T-helper 2 cell treated with Interferon-gamma antibody and Interleukin-4, amounts not matched to agents 100 ng/mL and 5 ng/mL, for 36 hours (primary cell): Measurements from ENCODE around the gene GPC5. TPM values are rescaled to one million over a fixed set of nuclear protein-coding genes. Genes with fewer than 3 reads are reported as not detected.

Experiments used
- intact Hi-C: fragments of 100-400 bp; cut with micrococcal nuclease; formaldehyde crosslinking; loops from one replicate; pipeline ENCODE4 v1.15.1; 2023
- total RNA-seq: library from RNA; stranded (reverse); gene quantifications from 2 replicates; pipeline ENCODE4 v1.2.3, GENCODE V29; 2022

Gene GPC5
- total RNA-seq, 1 donor from 2014 or later = not detected

DNA sequence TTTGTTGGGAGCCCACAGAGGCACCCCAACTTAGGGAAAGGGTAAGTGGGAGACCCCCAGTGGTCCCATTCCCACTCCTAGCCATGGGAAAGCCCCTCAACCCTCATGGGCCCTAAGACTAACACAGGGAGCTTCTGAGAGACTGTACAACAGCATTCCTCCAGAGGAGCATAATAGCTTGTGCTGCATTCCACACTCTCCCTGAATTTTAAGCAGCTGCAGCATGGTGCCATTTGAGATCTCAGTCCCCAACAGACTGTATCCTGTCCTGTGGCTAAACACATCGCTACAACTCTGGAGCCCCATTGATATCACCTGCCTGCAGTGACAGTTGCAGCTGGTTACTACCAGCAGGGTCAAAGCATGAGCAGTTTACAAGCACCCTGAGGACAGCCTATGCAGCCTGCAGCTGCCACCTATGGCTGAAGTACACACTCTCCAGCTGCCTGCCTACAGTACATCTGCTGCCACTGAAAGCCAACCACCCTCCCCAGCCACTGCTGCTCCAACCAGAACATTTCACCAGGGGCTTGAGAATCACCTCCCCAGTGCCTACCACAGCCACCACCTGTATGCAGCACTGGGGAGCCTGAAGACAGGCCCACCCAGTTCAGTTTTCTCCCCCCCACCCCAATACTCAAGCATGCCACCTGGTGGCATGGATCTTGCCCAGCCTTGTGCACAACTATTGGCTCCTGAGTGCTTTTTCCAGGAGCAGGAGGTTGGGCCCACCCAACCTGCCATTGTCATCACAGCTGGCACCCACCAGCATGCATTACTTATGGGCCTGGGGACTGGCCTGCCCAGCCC, 557.3 kb downstream of the GPC5 start:
- intact Hi-C loops = no loop called here

DNA sequence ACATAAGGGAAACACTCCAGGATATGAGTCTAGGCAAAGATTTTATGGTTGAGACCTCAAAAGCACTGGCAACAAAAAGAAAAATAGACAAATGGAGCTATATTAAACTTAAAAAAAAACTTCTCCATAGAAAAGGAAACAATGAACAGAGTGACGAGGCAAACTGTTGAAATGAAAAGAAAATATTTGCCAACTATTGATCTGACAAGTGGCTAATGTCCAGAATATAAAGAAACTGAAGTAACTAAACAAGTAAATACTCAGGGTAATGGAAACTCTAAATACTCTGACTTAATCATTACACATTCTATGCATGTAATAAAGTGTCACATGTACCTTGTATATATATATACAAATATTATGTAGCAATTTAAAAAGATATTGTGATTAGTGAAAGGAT, 562.5 kb downstream of the GPC5 start:
- intact Hi-C loops = no loop called here

DNA sequence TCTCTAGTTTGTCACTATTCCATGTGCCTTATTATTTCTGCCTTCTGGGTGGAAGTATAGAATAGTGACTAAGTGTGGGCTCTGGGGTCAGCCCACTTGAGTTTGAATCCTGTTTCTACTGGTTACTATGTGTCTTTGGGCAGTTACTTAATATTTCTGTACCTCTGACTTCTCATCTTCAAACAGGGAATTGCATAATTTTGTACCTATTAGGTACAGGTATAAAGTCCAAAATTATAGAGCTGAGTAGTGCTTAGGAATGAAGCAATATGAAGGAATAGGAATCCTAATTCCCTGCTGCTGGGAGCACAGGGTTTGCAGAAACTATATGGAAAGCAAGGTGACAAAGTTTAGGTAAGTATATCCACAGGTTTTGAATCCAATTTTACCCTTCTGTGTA, 564.5 kb downstream of the GPC5 start:
- intact Hi-C loops = no loop called here

DNA sequence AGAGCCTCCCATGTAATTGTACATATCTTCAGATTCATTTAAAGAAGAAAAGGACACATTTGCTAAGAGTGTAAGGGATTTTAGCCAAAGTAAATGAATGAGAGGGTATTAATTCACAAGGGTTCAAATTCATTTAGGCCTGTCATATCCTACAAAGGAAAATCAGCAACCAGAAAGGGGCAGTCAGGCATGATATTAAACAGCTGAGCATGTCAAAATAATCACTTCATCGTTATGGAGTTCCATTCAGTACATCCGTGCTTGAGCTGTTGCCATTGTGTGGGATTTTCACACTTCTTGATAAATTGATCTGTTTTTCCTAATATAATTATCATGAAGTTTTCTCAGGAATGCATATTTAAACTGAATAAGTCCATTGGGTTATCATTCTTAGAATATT, 567.1 kb downstream of the GPC5 start:
- intact Hi-C loops = no loop called here

DNA sequence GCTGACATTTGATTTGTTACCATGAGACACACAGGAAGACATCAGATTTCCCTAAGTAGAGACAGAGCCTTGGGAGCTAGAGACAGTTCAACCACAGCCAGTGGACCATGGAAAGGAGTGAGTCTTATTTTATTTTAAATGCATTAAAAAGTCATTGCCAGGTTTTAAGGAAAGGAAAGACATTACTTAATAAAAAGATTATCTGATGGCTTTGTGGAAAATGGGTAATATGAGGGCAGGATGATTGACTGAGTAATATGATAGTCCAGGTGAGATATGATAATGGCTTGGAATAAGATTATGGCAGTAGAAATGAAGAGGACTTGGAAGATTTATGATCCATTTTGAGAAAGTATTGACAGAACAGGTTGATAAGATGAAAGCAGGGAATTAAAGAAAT, 580.1 kb downstream of the GPC5 start:
- intact Hi-C loops = no loop called here

DNA sequence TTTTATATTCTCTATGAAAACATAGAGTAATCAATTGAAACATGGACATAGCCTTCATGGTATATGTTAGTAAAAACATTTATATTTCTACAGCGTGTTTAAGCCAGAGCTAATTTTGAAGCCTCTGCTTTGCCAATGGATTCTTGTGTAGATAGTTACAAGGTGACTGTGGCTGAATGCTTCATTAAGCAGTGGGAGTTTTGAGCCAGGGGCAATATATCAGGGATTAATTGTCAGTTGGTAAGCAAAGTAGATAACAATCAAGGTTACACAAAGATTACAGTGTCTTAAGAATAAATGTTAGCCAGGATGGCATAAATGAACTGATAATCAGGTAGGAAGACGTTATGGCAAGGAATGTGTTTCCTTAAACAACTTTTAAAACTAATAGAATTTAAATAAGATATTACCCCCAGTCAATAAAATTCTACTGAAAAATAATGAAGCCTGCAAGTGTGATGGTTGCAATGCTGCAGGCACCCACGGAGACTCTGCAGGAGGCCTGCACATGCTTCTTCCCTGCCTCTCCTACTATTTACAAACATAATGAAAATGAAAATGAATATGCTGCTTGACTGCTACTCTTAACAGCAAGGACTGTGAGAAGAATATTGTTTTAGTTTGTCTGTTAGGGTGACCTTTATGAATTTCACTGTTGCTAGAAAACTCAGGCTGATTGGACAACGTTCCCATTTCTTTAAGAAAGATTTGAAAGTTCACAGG, 588.5 kb downstream of the GPC5 start:
- intact Hi-C loops = no loop called here

DNA sequence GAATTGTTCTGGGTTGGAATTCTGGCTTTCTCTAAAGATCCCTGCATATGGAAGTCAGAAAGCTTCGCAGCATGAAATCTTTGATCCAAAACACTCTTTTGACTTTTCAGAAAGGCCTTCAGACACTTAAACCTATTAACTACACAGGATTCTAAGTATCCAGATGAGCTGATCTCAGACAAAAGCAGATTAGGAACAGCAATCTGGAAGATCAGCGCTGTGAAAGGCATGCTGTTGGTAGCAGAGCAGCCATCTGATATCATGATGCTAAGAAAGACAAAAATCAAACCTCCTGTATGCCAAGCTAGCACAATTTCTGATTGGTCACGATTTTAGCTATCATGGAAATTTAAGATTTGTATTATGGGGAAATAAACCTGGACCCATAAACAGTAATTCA, 589.9 kb downstream of the GPC5 start:
- intact Hi-C loops = no loop called here

DNA sequence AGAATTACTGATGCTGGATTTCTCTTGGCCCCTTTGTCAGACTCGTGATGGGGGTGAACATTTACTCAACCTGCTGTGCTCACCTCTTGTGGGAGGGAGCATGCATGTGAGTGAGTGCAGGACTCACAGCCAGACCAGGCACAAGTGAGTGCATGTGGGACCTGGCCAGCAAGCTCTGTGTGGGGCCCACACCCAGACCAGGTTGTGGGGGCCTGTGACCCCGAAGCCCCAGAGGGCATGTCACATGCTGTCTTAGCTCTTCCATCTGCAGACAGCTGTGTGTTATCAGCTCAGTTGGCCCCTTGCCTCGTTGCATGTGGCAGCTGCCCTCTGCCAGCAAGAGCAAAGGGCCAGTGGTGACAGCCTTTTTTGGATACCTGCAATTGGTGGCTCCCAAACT, 614.4 kb downstream of the GPC5 start:
- intact Hi-C loops = no loop called here

DNA sequence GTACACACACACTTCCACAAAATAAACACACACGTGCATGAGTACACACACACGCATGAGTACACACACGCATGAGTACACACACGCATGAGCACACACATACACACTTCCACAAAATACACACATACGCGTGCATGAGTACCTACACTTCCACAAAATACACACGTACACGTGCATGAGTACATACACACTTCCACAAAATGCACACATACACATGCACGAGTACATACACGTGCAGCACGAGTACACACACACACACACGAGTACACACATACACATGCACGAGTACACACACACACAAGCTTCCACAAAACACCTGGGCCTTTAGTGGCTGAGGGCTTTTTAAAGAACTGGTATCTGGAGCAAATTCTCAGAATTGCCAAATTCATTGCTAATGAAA, 619.3 kb downstream of the GPC5 start:
- intact Hi-C loops = no loop called here

DNA sequence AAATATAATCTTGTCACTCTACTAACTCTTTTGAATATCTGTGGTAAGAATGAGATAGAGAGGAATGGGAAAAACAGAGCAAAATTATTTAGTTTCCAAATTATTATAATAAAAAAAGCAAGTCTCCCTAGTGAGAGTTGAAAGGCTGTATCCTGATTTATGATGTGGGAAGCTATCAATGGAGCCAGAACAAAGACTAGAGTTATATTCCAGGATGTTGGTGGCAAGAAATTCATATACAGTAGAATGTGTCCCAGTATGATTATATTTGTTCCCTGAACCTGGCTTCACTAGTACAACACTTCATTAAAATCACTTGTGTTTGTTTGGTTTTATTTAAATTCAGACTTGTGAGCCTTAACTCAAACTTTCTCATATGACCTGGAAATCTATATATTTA, 630.3 kb downstream of the GPC5 start:
- intact Hi-C loops = no loop called here

DNA sequence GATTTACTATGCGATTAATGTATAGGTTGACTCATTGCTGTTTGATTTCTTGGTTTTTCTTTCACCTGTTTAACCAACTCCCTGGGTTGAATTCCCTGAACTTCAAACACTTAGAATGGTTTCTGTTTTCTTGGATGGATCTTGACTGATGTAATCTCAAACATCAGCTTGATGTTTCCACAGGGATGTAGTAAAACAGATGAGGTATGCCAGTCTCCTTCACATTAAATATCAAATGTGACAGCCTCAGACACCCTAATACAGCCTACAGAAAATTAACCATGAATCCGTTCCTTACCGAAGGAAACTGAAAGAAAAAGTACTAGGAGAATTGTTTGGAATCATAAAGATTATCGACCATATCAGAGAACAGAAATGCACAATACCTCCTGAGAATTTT, 631.2 kb downstream of the GPC5 start:
- intact Hi-C loops = no loop called here

DNA sequence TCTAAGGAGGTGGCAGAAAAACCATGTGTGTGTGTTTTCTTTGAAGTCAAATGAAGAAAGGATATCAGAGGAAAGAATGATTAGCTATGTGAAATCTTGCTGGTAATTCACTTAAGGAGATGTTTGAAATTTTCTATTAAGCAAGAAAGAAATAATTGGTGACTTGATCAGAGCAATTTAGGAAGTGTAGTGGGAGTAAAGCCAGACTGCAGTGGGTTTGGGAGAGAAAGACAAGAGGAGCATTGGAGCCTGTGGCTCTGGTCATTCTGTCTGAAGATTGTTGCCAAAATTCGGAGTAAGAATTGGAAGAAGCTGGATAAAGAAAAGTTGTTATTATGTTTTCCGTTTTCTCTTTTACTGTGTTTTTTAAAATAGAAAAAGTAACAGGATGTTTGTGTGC, 640.5 kb downstream of the GPC5 start:
- intact Hi-C loops = no loop called here

DNA sequence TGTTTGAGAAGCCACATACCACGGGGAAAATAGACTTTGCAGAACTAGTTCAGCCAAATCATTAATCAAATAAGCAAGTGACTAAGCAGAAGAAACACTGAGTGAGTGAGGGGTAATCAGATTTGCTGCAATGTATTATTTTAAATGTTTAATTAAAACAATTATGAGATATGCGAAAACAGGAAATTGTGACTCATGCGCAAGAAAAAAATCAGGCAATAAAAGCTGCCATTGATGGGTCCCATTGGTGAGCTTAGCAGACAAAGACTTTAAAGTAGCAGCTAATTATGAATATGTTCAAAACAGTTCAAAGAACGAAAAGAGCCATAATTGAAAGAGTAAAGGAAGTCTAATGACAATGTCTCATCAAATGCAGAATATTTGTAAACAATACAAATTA, 644.1 kb downstream of the GPC5 start:
- intact Hi-C loops = no loop called here

DNA sequence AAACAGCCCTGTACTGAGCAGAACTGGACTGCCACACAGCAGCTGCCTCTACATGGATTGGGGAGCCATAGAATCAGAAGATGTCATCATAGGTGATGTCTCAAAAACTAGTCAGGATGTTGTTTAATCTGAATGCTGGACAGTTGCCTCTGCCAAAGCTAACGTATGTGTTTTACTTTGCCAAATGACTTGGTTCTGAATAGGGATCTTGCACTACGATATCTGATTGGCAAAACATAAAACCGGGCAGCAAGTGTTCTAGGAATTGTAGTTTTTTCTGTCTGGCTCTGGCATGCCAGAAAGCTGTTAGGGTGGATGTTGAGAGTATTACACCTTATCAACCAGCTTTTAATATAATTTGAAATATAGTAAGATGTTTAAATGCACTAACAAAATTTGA, 645.9 kb downstream of the GPC5 start:
- intact Hi-C loops = no loop called here

DNA sequence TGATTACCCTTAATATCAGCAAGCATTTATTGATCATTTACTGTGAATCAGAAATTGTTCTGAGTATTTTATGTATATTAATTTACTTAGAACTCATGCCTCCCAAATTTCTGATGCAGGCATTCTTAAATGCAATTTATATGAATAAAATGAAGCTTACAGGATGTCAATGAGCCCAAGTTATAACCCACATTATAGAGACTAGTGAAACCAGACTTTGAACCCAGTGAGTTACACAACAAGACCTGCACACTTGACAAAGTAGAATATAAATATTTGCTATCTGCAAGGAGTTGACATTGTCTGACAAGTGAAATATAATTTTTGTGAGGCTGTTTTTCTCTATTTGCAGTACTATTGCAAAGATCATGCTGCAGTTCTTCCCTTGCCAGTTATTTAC, 656.0 kb downstream of the GPC5 start:
- intact Hi-C loops = no loop called here

DNA sequence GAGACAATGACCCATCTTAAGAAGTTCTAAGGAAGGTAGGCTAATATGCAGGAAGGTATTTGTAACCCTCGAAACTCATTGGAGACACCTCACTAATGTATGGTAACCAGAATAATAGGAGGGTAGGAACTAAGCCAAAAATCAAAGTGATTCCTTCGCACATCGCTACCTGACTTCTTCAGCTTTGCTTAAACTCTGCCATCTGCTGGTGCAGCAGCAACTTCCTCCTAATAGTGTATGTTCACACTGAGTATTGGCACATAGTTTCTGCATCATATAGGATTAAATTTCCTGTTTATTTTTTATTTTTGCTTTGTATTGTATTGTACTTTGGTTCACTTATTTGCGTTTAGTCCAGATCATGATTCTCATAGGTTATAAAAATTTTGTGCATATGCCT, 676.2 kb downstream of the GPC5 start:
- intact Hi-C loops = loop anchor here (5.0 kb wide), 1 partner anchor 53 kb away; no protein-coding TSS in a partner anchor

DNA sequence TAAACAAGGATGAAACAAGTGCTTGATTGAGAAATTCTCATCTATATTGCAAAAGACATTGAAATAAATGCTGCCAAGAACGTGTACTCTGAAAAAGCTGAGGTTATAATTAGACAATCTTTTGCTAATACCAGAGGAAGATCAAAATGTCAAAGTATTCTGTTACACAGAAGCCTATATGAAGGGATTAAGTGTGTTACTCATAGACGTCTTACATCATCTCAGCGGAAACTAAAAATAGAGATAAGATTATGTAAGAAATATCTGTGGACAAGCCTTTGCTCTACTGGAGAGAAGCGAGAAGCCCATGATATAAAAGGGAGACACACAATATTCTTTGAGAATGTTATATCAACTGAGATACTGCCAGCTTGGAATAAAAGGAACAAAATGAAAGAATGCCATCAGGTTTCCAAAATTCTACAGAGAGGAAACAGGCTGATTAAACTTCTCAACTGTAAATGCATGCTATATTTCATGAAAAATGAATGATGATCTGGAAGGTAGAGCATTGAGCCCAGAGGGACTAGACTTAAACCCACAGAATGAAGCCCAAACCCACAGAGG, 699.0 kb downstream of the GPC5 start:
- intact Hi-C loops = no loop called here

DNA sequence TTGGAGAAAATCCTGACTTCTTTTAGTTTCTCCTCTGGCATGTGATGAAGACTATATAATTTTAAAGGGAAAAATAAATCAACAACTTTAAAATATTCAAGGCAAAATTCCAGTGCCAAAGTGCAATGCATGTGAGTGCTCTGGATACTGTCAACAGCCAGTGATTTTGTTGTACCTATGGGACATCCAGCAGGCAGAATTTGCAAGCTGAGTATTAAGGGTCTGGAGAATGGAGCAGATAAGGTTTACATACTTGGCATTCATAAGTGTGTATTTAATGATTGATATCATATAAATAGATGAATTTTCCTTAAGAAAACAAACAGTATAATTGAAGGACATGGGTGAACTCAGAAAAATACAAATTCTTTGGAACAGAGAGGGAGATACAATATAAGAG, 703.4 kb downstream of the GPC5 start:
- intact Hi-C loops = no loop called here

DNA sequence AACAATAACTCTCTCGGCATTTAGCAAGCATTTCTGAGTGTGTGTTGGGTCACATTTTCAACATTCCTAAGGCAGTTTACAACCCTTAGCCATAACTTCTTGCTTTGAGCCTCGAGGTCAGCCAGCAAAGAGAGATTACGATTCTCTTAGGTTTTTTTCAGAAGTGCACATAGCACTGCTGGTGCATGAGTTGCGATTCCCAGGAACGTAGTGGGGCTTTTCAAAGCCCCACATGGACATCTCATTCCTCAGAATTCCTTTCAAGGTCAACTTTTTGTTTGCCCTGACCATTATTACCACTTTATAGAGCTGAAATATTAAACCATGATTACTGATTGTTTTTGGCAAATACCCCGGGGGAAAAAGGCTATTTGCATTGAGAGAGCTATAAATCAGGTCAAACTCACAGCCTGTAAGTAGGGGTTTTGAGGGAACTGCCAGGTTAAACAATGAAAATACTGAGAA, 705.3 kb downstream of the GPC5 start:
- intact Hi-C loops = no loop called here

DNA sequence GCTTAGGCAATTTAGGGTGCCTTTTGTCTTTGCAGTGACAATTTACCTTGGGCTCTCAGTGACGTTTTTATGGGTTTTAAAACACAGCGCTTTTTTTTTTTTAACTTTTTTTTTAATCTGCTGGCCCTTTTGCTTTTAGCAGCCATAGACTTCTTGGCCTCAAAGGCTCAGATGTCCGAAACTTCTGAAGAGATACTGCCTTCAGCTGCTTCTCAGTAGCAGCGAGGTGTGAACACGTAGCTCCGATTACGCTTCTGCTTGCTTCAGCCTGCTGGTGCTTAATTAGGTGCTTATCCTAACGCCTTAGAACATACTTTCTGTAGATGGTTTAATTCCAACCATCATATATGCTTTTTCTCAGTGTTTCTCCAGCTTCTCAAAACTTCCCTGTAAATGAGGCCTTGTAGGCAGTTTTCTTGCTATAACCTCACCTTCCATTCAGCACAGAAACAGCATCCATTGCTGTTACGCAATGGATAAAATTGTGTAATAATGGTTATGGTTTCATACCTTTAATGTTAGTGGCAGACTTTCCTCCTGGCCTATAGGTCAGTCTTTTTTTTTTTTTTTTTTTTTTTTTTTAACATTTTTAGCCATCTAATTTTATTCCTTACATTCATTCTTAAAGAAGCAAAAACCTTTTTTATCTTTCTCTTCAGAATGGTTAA, 723.9 kb downstream of the GPC5 start:
- intact Hi-C loops = no loop called here

DNA sequence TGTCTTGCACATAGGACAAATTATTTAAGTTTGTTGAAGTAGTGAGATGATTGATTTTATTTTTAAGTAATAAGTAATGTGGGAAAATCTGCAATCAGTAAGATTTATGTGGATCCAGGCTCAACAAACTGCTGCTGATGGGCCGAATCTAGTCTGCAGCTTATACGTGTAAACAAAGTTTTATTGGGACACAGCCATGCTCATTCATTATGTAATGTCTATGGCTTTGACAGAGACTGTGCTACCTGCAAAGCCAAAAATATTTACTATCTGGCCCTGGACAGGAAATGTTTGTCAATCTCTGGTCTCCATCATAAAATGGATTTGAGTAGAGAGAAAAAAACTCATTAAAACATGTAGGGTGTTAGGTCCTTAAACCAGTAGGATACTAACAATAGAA, 728.0 kb downstream of the GPC5 start:
- intact Hi-C loops = loop anchor here (5.0 kb wide), 1 partner anchor 49 kb away; no protein-coding TSS in a partner anchor

DNA sequence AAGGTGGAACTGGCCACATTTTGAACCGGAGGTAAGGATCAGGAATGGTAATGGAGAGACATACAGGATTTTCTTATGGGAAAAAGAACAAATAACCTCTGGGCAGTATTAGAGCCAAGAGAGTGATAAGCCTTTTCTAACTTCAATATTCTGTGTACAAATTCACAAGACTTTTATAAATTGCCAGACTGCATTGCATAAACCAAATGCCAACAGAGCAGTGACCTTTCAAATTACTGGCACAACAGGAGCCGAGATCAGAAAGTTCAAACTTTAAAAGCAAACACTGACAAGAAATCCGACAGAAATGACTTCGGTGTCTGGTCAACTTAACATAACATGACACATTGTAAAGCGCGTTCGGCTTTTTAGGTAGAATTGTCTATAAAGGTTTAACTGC, 737.1 kb downstream of the GPC5 start:
- intact Hi-C loops = no loop called here
